Activated CD4-positive, alpha-beta T cell treated with anti-CD3 and anti-CD28 coated beads, Interleukin-2, amount 10 ng/mL, durations not matched to agents 24 days and 14 days (primary cell): Measurements from ENCODE around the gene MTTP. TPM values are rescaled to one million over a fixed set of nuclear protein-coding genes. Genes with fewer than 3 reads are reported as not detected.

ENCODE experiments used
- DNase-seq: peaks from one replicate; pipeline ENCODE4 v3.0.0; 2022
- H3K27ac Mint-ChIP-seq: one replicate; pipeline ENCODE4 v1.8.0; 2022; ENCODE audit warnings: mild to moderate bottlenecking, mixed read lengths
- H3K27me3 Mint-ChIP-seq: one replicate; pipeline ENCODE4 v1.8.0; 2022; ENCODE audit warnings: mixed read lengths
- H3K36me3 Mint-ChIP-seq: one replicate; pipeline ENCODE4 v1.8.0; 2022; ENCODE audit warnings: low read depth, mild to moderate bottlenecking, mixed read lengths
- H3K4me1 Mint-ChIP-seq: one replicate; pipeline ENCODE4 v1.8.0; 2021; ENCODE audit warnings: mixed read lengths
- H3K4me3 Mint-ChIP-seq: one replicate; pipeline ENCODE4 v1.8.0; 2022; ENCODE audit warnings: mild to moderate bottlenecking, moderate library complexity, mixed read lengths
- H3K9me3 Mint-ChIP-seq: one replicate; pipeline ENCODE4 v1.8.0; 2021; ENCODE audit warnings: mixed read lengths
- intact Hi-C: fragments of 100-400 bp; cut with micrococcal nuclease; formaldehyde crosslinking; loops from one replicate; pipeline ENCODE4 v1.15.1; 2023
- total RNA-seq: library from RNA; stranded (reverse); gene quantifications from 2 replicates; pipeline ENCODE4 v1.2.3, GENCODE V29; 2022

The MTTP gene
- total RNA-seq, 1 donor from 2014 or later = not detected

DNA sequence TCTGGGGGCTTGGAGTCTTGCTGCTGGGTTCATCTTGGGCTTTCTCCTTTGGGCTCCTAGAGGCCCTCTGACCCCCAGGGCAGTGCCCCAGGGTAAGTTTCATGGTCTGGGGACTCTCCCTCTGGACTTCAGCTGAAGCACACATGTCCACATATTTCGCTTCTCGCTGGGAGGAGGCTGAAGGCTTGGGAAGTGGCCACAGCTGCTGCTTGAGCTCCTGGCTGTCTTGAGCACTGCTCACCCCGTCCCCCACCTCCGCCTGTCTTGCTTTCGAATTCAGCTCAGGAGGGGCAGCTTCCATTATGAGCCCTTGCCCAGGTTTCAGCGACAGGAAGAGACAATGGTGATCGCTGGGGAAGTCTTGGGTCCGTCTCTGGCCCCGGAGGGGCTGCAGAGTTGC is 79.3 kb downstream of the MTTP start:
- H3K9me3 Mint-ChIP-seq = no peaks in the 10 kb centered on the region
- DNase-seq = no peak
- H3K27me3 Mint-ChIP-seq = no peaks in the 10 kb centered on the region
- no peaks in the 10 kb centered on the region for H3K4me1 Mint-ChIP-seq
- no peak overlapping the region for H3K4me3 Mint-ChIP-seq
- no peak overlapping the region for H3K27ac Mint-ChIP-seq
- intact Hi-C loops = no loop called here
- H3K36me3 Mint-ChIP-seq = no peaks in the 10 kb centered on the region

DNA sequence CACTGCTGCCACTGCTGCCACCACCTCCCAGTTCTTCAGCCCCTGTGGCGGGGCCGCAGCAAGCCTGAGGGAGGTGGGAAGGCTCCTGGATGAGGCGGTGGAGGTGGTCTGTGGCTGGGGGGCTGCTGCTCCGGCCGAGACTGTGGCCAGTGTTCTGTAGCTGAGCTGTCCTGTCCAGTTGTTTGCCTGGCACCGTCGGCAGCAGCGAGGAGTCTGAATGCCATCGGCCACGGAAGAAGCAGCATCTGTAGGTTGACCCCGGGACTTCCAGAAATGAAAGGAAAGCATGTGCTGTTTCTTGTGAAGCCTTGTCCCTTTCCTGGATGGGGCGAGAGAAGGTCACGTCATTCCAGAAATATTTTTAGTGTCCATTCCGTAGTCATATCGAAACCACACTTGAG is 79.7 kb downstream of the MTTP start:
- no peaks in the 10 kb centered on the region for H3K4me1 Mint-ChIP-seq
- no peaks in the 10 kb centered on the region for H3K36me3 Mint-ChIP-seq
- H3K4me3 Mint-ChIP-seq = no peak overlapping the region
- H3K27ac Mint-ChIP-seq = no peak overlapping the region
- intact Hi-C loops = no loop called here
- H3K9me3 Mint-ChIP-seq = no peaks in the 10 kb centered on the region
- no peak for DNase-seq
- H3K27me3 Mint-ChIP-seq = peaks cover 2% of the 10 kb centered on the region

DNA sequence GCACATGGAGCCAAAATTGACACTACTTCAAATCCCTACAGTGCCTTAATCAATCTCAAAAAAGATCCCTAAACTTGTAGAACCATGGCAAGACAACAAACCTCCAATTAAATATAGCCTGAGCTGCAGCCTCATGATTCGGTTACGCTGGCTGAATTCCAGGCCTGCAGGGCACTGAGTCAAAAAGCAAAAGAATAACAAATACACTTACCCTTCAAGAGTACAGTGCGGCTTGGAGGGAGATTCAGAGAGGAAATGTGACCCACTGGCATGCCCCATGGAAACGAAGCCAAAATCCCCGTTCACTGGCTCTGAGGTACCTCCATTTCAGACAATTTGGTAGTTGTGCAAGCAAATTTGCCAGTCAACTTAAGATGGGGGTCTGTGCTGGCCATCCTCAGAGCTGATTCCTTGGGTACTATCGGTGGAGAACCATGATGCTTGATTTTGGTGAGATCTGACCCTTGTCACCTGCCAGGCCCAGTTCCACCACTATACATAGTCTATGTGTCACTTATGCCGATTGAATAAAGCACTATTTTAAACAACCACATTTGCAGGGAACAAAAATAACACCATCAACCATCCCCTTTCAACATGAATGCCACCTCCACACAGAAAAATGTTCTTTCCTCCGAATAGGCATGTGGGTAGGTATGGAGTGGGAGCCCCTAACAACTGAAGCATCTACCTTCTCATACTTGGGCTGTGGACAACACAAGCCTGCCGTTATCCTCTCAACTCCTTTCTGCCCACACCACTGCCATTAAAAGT is 80.9 kb downstream of the MTTP start:
- intact Hi-C loops = no loop called here
- no peaks in the 10 kb centered on the region for H3K4me1 Mint-ChIP-seq
- no peaks in the 10 kb centered on the region for H3K9me3 Mint-ChIP-seq
- H3K36me3 Mint-ChIP-seq = no peaks in the 10 kb centered on the region
- no peak for DNase-seq
- peaks cover 2% of the 10 kb centered on the region for H3K27me3 Mint-ChIP-seq
- no peak overlapping the region for H3K4me3 Mint-ChIP-seq
- H3K27ac Mint-ChIP-seq = no peak overlapping the region

DNA sequence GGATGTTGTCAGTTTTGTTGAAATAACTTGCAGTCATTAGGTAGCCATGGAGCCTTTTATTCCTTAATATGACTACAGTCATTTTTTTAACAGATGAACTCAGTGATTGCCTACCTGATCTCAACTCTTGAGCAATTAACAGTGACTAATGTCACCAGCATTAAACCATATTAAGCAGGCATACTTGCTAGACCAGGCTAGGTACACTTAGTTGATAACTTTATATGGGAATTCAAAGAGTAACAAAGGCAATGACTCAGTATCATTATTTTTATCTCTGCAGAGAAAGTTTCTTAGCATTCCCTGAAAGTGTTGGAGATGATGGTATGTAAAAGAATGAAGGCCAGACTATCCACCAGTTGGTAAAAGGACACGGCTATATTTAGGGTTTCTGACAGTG is 83.2 kb downstream of the MTTP start, which contains the start of gene C4orf54:
TSS of gene C4orf54 (minus strand) at position 31 of the 400 bp plus-strand sequence. CDS start 3,180 bp downstream, outside the sequence.
- H3K9me3 Mint-ChIP-seq = no peaks in the 10 kb centered on the region
- peaks cover 4% of the 10 kb centered on the region for H3K27me3 Mint-ChIP-seq
- intact Hi-C loops = no loop called here
- no peak for DNase-seq
- no peaks in the 10 kb centered on the region for H3K4me1 Mint-ChIP-seq
- H3K27ac Mint-ChIP-seq = no peak within 1 kb of the TSS
- H3K4me3 Mint-ChIP-seq = no peak within 1 kb of the TSS
- H3K36me3 Mint-ChIP-seq = no peaks in the 10 kb centered on the region

DNA sequence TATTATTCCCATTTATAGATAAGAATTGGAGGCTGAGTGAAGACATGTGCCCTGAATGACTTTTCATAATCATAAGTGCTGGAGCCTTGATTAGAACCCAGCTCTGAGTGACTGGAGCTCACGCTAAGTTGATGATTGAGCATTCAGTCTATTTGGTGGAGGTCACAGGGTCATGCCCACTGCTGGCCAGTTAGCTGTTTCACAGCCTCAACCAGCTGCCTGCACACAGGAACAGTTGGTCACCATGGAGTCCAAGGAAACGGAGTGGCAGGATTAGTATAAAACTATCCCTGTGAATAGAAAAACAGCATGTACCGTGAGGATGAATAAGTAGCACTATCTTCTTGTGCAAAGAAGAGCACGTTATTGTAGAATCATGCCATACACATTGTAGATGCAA is 84.0 kb downstream of the MTTP start:
- Mint-ChIP-seq H3K27ac (no peak overlapping the region), H3K27me3 (peaks cover 4% of the 10 kb centered on the region), H3K9me3 (no peaks in the 10 kb centered on the region), H3K4me3 (no peak overlapping the region), H3K4me1 (no peaks in the 10 kb centered on the region), H3K36me3 (no peaks in the 10 kb centered on the region)
- intact Hi-C loops = no loop called here
- DNase-seq = no peak

DNA sequence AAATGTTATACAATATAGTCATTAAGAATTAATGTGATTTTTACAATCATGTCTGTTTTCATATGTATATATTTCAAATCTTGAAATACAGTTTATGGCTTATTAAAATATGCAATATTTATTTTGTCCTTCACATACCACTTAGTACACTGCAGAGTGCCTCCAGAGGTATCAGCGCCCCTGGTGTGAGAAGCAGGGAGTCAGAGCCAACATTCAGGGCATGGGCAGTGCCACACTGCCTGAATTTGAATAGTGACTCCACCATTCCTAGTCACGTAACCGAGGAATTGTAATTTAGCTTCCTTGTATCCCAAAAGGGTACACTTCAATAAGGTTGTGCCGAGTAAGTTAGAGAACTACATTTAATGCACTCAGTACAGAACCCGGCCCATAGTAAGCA is 87.3 kb downstream of the MTTP start:
- no peaks in the 10 kb centered on the region for H3K4me1 Mint-ChIP-seq
- H3K4me3 Mint-ChIP-seq = no peak overlapping the region
- no peak for DNase-seq
- no peaks in the 10 kb centered on the region for H3K36me3 Mint-ChIP-seq
- peaks cover 4% of the 10 kb centered on the region for H3K27me3 Mint-ChIP-seq
- no peak overlapping the region for H3K27ac Mint-ChIP-seq
- intact Hi-C loops = no loop called here
- no peaks in the 10 kb centered on the region for H3K9me3 Mint-ChIP-seq

DNA sequence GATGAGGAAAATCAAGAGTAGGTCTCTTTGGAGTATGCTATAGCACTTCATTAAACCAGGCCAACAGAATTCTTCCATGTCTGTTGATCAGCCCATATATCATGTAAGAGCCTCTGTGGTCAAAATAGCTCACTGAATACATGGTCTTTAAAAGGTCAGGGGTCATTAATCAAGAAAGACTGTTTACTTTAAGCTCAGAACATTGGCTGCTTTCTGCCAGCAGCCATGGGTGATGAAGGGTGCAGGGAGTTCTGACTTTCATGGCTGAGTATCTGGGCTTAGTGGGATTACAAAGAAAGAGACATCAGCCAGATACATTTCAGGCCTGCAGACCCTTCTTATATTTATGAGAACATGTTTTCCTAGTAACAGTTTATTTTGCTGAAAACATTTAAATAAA is 90.1 kb downstream of the MTTP start:
- Mint-ChIP-seq H3K27me3 (peaks cover 1% of the 10 kb centered on the region), H3K4me1 (no peaks in the 10 kb centered on the region), H3K4me3 (no peak overlapping the region), H3K9me3 (no peaks in the 10 kb centered on the region), H3K36me3 (no peaks in the 10 kb centered on the region), H3K27ac (no peak overlapping the region)
- intact Hi-C loops = no loop called here
- DNase-seq = no peak

DNA sequence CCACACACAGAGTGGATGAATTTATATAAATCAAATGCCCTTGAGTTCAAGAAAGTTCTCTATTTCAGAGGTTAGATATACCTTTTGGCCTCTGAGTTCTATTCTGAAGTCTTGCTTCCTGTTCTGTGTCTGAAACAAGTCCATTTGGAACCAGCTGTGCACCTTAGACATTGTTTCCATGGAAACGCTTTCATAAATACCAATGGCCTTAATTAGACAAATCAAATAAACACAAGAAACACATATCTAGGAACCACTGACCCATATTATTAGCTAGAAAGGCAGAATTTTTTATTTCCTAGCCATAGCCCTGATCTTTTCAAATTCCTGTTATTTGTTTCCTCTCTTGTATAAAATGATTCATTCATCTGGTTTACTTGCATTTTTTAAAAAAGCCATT is 91.4 kb downstream of the MTTP start:
- intact Hi-C loops = no loop called here
- H3K36me3 Mint-ChIP-seq = no peaks in the 10 kb centered on the region
- no peak overlapping the region for H3K27ac Mint-ChIP-seq
- no peak overlapping the region for H3K4me3 Mint-ChIP-seq
- DNase-seq = no peak
- H3K27me3 Mint-ChIP-seq = peaks cover under 1% of the 10 kb centered on the region
- no peaks in the 10 kb centered on the region for H3K9me3 Mint-ChIP-seq
- no peaks in the 10 kb centered on the region for H3K4me1 Mint-ChIP-seq

DNA sequence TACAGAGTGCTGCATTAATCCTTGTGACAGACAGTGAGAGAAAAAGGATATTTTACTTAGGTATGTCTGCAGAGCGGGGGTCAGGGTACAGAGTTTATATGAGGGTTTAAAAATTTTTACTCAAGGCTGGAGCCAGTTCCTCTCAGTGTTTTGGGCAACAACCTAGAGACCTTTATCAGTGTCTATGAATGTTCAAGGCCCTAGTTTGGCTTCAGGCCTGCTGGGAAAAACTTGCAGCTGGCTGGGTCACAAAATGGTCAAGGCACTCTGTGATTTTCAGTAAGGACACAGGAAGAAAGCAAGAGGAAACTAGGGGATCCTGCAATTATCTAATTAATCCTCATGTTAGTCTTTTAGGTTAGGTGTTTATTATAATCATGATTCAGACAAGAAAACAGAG is 93.8 kb downstream of the MTTP start:
- Mint-ChIP-seq H3K27me3 (no peaks in the 10 kb centered on the region), H3K36me3 (no peaks in the 10 kb centered on the region), H3K4me3 (no peak overlapping the region), H3K9me3 (peaks cover 16% of the 10 kb centered on the region), H3K4me1 (no peaks in the 10 kb centered on the region), H3K27ac (no peak overlapping the region)
- no peak for DNase-seq
- intact Hi-C loops = no loop called here

DNA sequence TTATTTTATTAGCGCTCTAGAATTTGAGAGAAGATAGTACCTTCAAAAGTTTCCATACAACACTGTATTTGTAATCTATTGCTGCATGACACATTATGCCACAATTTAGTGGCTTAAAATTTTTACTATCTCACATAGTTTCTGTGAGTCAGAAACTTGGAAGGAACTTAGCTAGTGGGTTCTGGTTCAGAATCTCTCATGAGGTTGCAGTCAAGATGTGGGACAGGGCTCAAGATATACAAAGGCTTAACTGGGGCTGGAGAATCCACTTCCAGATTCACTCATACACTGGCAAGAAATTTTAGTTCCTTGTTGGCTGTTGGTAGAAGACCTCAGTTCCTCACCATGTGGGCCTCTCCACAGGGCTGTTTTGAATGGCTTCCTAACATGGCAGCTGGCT is 94.5 kb downstream of the MTTP start:
- intact Hi-C loops = no loop called here
- Mint-ChIP-seq H3K9me3 (peaks cover 20% of the 10 kb centered on the region), H3K36me3 (no peaks in the 10 kb centered on the region), H3K4me3 (no peak overlapping the region), H3K27ac (no peak overlapping the region), H3K4me1 (no peaks in the 10 kb centered on the region), H3K27me3 (no peaks in the 10 kb centered on the region)
- no peak for DNase-seq

DNA sequence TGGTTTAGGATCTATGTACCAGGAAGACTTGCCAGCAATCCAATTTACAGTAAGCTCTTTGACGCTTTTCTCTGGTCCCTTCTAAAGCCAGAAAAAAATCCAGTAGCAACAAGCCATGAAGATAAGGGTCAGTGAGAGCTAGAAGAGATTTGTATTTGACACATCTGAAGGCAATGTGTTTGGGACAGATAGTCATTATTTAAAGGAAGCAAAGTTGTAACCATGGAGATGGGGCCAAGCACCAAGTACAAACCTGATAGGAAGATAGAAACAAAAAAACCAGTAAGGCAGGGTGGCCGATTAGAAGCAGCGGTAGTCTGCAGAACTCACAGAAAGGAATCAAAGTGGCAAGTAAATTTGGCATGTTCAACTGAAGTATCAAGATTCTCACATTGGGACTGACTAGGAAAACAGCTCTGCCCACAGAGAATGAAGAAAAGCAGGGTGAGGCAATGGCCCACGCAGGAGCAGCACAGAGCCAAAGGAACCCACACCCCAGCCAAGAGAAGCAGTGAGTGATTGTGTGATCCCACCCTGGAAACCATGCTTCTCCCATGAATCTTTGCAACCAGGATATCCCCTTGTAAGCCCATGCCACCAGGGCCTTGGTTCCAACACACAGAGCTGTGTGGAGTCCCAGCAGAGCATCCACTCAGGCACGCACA is 95.9 kb downstream of the MTTP start:
- Mint-ChIP-seq H3K4me1 (no peaks in the 10 kb centered on the region), H3K36me3 (no peaks in the 10 kb centered on the region), H3K27ac (no peak overlapping the region), H3K4me3 (no peak overlapping the region), H3K27me3 (no peaks in the 10 kb centered on the region), H3K9me3 (peaks cover 29% of the 10 kb centered on the region)
- intact Hi-C loops = no loop called here
- no peak for DNase-seq

Other genes with a start within 250 kb of the MTTP start
- gene ADH1C, start 222.1 kb upstream of the MTTP start, total RNA-seq = not detected in 2 replicates
- not detected in 2 replicates for gene ADH7, start 139.5 kb upstream of the MTTP start, total RNA-seq
- not detected in 2 replicates for gene C4orf17, start 63.8 kb upstream of the MTTP start, total RNA-seq
- gene TRMT10A, start 10.8 kb upstream of the MTTP start, total RNA-seq = 7.4 and 8.6 TPM in 2 replicates
- not detected in 2 replicates for gene C4orf54, start 83.0 kb downstream of the MTTP start, total RNA-seq
- gene DAPP1, start 242.0 kb downstream of the MTTP start, total RNA-seq = 28.4 and 29.5 TPM in 2 replicates